ENCODE data around the gene GH1. TPM values are rescaled to one million over a fixed set of nuclear protein-coding genes. Genes with fewer than 3 reads are reported as not detected.

The GH1 gene
- total and polyA plus RNA-seq, 5 donors from 2014 or later: 0.50 TPM; not detected in 4

DNA sequence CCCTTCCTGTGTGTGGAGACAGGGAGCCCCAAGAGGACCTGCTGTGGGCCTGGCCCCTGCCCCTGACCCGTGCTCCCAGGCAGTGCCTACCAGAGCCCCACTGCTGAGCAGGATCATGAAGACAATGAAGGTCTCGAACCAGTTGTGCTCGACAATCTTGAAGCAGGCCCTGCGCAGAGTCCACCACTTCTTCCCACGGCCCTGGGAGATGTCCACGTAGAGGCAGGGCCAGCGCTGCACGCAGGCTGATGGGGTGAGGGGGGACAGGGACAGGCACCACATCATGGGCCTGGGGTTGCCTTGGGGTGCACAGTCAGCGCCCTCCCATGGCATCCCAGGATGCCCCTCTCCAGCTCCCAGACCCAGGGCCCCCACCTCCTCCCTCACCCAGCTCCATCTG is 29.9 kb upstream of the GH1 start:
- Mint-ChIP-seq H3K4me3 (no peak overlapping the region), H3K4me1 (peaks cover 0 to 24% (median 5%) of the 10 kb centered on the region in 4 donors), H3K27ac (no peak overlapping the region), H3K36me3 (no peaks in the 10 kb centered on the region), H3K27me3 (no peaks in the 10 kb centered on the region), H3K9me3 (no peaks in the 10 kb centered on the region)
- ATAC-seq (ENCODE audit: low read depth in 2 of 2) (no peak), DNase-seq (no peak)
- peaks cover 17% of the 10 kb centered on the region for H3K4me1 ChIP-seq (ENCODE audit: control insufficient read depth, insufficient read depth, low read length, poor library complexity, severe bottlenecking)
- no peaks in the 10 kb centered on the region for H3K27me3 ChIP-seq (ENCODE audit: control insufficient read depth, insufficient read depth, low read length)
- H3K9me3 ChIP-seq (ENCODE audit: control insufficient read depth in 2 of 2, low read length in 2 of 2): no peaks in the 10 kb centered on the region
- H3K27ac ChIP-seq (ENCODE audit: insufficient read depth, low read length, poor library complexity, severe bottlenecking): no peak overlapping the region
- H3K36me3 ChIP-seq (ENCODE audit: control insufficient read depth, insufficient read depth, low read length): no peaks in the 10 kb centered on the region
- H3K4me3 ChIP-seq (ENCODE audit: low read depth, low read length): no peak overlapping the region

DNA sequence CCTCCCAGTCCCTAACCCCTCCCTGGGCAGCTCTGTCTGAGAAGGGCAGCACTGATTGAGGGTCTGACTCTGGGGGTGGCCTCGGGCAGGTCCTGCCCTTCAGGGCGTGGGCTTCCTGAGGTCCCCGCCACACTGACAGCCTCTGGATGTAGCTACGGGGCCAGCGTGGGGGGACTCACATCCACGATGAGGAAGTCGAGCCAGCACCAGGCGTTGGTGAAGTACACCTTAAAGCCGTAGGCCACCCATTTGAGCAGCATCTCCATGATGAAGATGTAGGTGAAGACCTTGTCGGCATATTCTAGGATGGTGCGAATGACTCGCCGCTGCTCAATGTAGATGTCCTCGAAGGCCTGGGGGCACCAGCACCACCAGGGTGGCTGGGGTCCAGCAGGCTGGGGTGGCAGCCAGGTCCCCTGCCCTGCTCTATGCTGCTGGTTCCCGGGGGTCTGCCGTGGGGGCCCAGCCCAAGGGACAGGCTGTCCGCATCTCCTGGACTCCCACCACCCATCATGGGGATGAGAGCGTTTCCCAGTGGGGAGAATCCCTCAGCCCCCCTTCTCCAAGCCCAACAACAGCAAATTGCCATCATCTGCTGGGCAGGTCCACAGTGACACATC is 29.2 kb upstream of the GH1 start:
- ATAC-seq (ENCODE audit: low read depth in 2 of 2) (no peak), DNase-seq (no peak)
- Mint-ChIP-seq H3K27ac (no peak overlapping the region), H3K27me3 (no peaks in the 10 kb centered on the region), H3K4me3 (no peak overlapping the region), H3K4me1 (peaks cover 0 to 24% (median 5%) of the 10 kb centered on the region in 4 donors), H3K36me3 (no peaks in the 10 kb centered on the region), H3K9me3 (no peaks in the 10 kb centered on the region)
- Histone ChIP-seq H3K4me1 (ENCODE audit: control insufficient read depth, insufficient read depth, low read length, poor library complexity, severe bottlenecking) (peaks cover 15% of the 10 kb centered on the region), H3K27me3 (ENCODE audit: control insufficient read depth, insufficient read depth, low read length) (no peaks in the 10 kb centered on the region), H3K4me3 (ENCODE audit: low read depth, low read length) (no peak overlapping the region), H3K27ac (ENCODE audit: insufficient read depth, low read length, poor library complexity, severe bottlenecking) (no peak overlapping the region), H3K9me3 (ENCODE audit: control insufficient read depth in 2 of 2, low read length in 2 of 2) (no peaks in the 10 kb centered on the region), H3K36me3 (ENCODE audit: control insufficient read depth, insufficient read depth, low read length) (no peaks in the 10 kb centered on the region)

DNA sequence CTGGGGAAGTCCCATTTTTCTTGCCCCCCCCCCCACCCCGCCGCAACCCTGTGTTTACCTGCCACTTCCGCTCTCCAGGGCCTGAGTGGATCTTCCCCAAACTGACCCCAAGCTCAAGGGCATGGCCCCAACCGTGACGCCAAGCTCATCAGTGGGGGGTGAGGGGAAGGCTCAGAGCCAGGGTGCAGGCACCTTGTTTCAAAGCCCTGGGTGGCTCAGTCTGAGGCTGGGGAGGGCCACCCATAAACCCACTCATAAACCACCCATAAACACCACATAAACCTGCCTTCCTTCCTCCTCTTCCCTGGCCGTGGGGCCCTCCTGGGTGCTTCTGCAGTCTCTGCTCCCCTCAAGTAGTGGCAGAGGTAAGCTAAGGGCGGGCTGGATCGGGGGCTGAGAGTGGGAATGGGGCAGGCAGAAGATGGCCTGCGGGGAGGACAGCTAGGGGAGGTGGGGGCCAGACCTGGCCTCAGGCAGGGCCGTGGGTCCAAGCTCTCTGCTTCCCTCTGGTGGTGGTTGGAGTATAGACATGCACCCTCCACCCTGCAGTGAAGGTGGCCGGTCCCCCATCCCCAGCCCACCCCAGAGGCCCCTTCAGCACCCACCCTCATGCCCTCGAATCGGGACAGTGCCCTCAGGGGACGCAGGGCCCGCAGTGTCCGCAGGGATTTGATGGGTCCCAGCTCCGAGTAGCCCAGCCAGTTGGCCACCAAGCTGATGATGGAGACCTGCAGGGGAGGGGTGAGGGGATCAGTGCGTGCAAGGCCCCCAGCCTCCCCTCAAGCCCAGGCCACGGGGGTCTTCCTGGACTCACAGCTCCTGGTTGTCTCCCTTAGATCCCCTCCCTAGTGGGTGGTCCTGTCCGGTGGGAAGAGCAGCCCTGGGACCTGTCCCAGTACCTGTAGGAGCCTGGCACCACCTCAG is 28.1 kb upstream of the GH1 start:
- Mint-ChIP-seq H3K4me3 (peak overlapping the region in 3 of 4 donors; percentile 58 to 72 (median 65)), H3K9me3 (no peaks in the 10 kb centered on the region), H3K4me1 (peaks cover 0 to 19% (median 5%) of the 10 kb centered on the region in 4 donors), H3K27ac (no peak overlapping the region), H3K36me3 (no peaks in the 10 kb centered on the region), H3K27me3 (no peaks in the 10 kb centered on the region)
- no peaks in the 10 kb centered on the region for H3K36me3 ChIP-seq (ENCODE audit: control insufficient read depth, insufficient read depth, low read length)
- peak; percentile 35 to 62 (median 58) for DNase-seq
- no peak overlapping the region for H3K4me3 ChIP-seq (ENCODE audit: low read depth, low read length)
- H3K4me1 ChIP-seq (ENCODE audit: control insufficient read depth, insufficient read depth, low read length, poor library complexity, severe bottlenecking): peaks cover 15% of the 10 kb centered on the region
- no peaks in the 10 kb centered on the region for H3K9me3 ChIP-seq (ENCODE audit: control insufficient read depth in 2 of 2, low read length in 2 of 2)
- ATAC-seq (ENCODE audit: low read depth in 2 of 2): peak; percentile 71 to 77
- no peaks in the 10 kb centered on the region for H3K27me3 ChIP-seq (ENCODE audit: control insufficient read depth, insufficient read depth, low read length)
- no peak overlapping the region for H3K27ac ChIP-seq (ENCODE audit: insufficient read depth, low read length, poor library complexity, severe bottlenecking)

DNA sequence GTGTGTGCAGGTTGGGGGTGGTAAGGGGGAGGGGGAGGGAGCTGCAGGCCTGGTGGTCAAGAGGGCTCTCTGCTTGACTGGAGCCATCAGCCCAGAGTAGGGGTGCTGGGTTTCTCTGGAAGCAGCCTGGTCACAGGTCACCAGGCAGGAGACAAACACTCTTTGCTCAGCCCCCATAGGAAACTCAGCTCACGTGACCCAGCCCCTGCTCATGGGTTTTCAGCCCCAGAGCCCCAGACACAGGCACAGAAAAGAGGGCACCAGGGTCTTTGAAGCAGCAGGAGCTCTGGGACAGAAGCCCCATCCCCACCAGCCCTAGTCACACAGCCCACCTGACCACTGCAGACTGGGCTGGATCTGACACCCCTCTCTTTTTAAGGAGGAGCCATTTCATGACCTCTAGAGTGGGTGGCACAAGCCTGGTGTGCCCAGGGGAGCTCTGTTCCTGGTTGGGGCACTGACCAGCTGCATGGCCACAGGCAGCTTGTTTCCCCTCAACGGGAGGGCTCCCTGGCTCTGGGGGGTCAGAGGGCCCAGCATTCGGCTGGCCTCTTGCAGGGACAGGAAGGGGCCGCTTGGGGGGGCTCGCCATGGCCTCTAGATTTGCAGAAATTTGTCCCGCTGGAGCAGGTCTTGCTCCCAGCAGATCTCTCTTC is 27.3 kb upstream of the GH1 start:
- Mint-ChIP-seq H3K27ac (no peak overlapping the region), H3K4me3 (no peak overlapping the region), H3K36me3 (no peaks in the 10 kb centered on the region), H3K27me3 (no peaks in the 10 kb centered on the region), H3K4me1 (peaks cover 0 to 19% (median 5%) of the 10 kb centered on the region in 4 donors), H3K9me3 (no peaks in the 10 kb centered on the region)
- ATAC-seq (ENCODE audit: low read depth in 2 of 2) (no peak), DNase-seq (no peak)
- Histone ChIP-seq H3K4me3 (ENCODE audit: low read depth, low read length) (no peak overlapping the region), H3K27me3 (ENCODE audit: control insufficient read depth, insufficient read depth, low read length) (no peaks in the 10 kb centered on the region), H3K9me3 (ENCODE audit: control insufficient read depth in 2 of 2, low read length in 2 of 2) (no peaks in the 10 kb centered on the region), H3K36me3 (ENCODE audit: control insufficient read depth, insufficient read depth, low read length) (no peaks in the 10 kb centered on the region), H3K27ac (ENCODE audit: insufficient read depth, low read length, poor library complexity, severe bottlenecking) (no peak overlapping the region), H3K4me1 (ENCODE audit: control insufficient read depth, insufficient read depth, low read length, poor library complexity, severe bottlenecking) (peaks cover 15% of the 10 kb centered on the region)

DNA sequence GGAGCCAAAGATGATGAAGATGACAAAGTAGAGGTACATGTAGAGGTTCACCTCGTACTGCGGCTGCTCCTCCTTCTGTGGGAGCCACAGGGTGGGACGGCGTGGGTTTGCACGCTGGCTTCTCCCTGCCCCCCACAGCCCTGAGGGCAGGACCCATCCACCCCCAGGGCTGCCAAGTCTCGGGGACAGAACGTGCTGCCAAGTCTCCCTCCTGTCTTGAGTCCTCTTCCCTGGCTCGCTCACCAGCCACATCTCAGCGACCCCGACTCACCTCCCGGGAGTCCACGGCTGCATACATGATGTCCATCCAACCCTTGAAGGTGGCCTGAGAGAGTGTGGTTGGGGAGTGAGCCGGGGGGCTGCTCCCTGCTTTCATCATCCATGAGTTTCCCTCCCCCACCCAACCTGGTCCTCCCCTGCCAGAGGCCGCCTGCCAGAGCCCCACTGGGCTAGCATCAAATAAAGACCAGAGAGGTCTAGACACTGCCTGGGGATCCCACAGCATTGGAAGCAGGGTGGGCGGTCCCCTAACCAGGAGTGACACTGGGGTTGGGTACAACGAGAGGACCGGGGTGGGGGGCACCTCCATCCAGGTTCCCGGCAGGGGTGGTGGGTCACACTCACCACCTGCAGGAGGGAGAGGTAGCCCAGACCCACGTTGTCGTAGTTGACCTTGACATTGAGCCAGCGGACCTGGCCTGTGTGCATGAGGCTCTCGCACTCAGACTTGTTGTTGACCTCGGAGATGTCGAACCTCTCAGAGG is 26.3 kb upstream of the GH1 start:
- no peaks in the 10 kb centered on the region for H3K27me3 Mint-ChIP-seq
- H3K27ac ChIP-seq (ENCODE audit: insufficient read depth, low read length, poor library complexity, severe bottlenecking): no peak overlapping the region
- ATAC-seq (ENCODE audit: low read depth in 2 of 2) (no peak), DNase-seq (no peak)
- no peaks in the 10 kb centered on the region for H3K9me3 ChIP-seq (ENCODE audit: control insufficient read depth in 2 of 2, low read length in 2 of 2)
- H3K27me3 ChIP-seq (ENCODE audit: control insufficient read depth, insufficient read depth, low read length): no peaks in the 10 kb centered on the region
- H3K4me3 ChIP-seq (ENCODE audit: low read depth, low read length): no peak overlapping the region
- H3K4me1 ChIP-seq (ENCODE audit: control insufficient read depth, insufficient read depth, low read length, poor library complexity, severe bottlenecking): peaks cover 15% of the 10 kb centered on the region
- H3K4me3 Mint-ChIP-seq: peak overlapping the region in 2 of 4 donors; percentile 29 to 35
- H3K36me3 Mint-ChIP-seq: no peaks in the 10 kb centered on the region
- no peaks in the 10 kb centered on the region for H3K9me3 Mint-ChIP-seq
- H3K36me3 ChIP-seq (ENCODE audit: control insufficient read depth, insufficient read depth, low read length): no peaks in the 10 kb centered on the region
- H3K27ac Mint-ChIP-seq: no peak overlapping the region
- peaks cover 0 to 19% (median 5%) of the 10 kb centered on the region in 4 donors for H3K4me1 Mint-ChIP-seq

DNA sequence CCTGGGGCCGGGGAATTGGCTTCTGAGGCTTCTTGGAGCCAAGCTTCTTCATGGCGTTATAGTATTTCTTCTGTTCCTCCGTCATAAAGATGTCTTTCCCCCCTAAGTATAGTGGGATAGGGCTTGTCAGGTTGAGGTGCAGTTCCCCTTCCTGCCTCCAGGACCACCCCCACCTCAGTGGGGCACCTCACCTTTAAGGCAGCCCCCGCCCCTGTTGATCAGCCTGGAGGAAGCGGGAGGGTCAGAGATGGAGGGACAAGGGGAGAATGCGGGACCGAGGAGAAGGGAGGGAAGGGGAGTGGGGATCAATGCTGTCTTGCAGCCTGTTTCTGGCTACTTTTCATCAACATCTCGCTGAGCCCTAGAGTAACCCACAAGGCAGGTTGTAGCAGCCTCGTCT is 25.1 kb upstream of the GH1 start:
- H3K4me3 Mint-ChIP-seq: no peak overlapping the region
- no peak overlapping the region for H3K27ac Mint-ChIP-seq
- H3K27me3 Mint-ChIP-seq: no peaks in the 10 kb centered on the region

DNA sequence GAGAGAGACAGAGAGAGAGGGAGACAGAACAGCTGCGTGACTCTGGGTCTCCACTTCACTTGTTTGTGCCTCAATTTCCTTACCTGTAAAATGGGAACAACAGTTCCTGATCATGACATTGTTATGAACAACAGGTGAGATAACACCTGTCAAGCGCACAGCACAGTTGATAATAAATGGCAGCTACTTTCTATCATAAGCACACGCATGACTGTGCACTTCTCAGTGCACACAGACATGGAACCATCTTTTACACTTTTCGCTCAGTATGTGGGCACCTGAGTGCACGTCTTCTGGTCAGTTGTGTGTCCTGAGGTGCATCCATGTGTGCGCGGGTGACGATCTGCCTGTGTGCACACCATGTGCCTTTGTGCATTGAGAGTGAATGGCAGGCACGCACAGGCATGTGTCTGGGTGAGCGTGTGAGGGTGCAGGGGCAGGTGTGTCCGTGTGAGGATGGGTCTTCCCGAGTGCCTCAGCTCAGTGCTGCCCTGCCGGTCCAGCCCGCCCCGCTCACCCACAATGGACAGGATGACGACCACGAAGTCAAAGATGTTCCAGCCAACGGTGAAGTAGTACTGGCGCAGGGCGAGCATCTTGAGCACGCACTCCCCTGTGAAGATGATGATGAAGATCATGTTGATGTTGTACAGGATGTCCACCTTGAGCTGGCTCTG is 23.8 kb upstream of the GH1 start:
- DNase-seq: no peak
- H3K27ac ChIP-seq (ENCODE audit: insufficient read depth, low read length, poor library complexity, severe bottlenecking): no peak overlapping the region
- Mint-ChIP-seq H3K4me1 (peaks cover 0 to 27% (median 8%) of the 10 kb centered on the region in 4 donors), H3K9me3 (no peaks in the 10 kb centered on the region), H3K27me3 (no peaks in the 10 kb centered on the region), H3K4me3 (no peak overlapping the region), H3K27ac (peak overlapping the region in 1 of 3 donors; percentile 65), H3K36me3 (no peaks in the 10 kb centered on the region)
- H3K9me3 ChIP-seq (ENCODE audit: control insufficient read depth in 2 of 2, low read length in 2 of 2): no peaks in the 10 kb centered on the region
- no peak for ATAC-seq (ENCODE audit: low read depth in 2 of 2)
- no peaks in the 10 kb centered on the region for H3K36me3 ChIP-seq (ENCODE audit: control insufficient read depth, insufficient read depth, low read length)
- H3K4me1 ChIP-seq (ENCODE audit: control insufficient read depth, insufficient read depth, low read length, poor library complexity, severe bottlenecking): peaks cover 15% of the 10 kb centered on the region
- H3K4me3 ChIP-seq (ENCODE audit: low read depth, low read length): no peak overlapping the region
- no peaks in the 10 kb centered on the region for H3K27me3 ChIP-seq (ENCODE audit: control insufficient read depth, insufficient read depth, low read length)

More for the DNA sequence above, 25.1 kb upstream of the GH1 start:
- ATAC-seq (ENCODE audit: low read depth in 2 of 2) (no peak), DNase-seq (no peak)
- Histone ChIP-seq H3K36me3 (ENCODE audit: control insufficient read depth, insufficient read depth, low read length) (no peaks in the 10 kb centered on the region), H3K27me3 (ENCODE audit: control insufficient read depth, insufficient read depth, low read length) (no peaks in the 10 kb centered on the region), H3K9me3 (ENCODE audit: control insufficient read depth in 2 of 2, low read length in 2 of 2) (no peaks in the 10 kb centered on the region), H3K4me3 (ENCODE audit: low read depth, low read length) (no peak overlapping the region), H3K4me1 (ENCODE audit: control insufficient read depth, insufficient read depth, low read length, poor library complexity, severe bottlenecking) (peaks cover 15% of the 10 kb centered on the region), H3K27ac (ENCODE audit: insufficient read depth, low read length, poor library complexity, severe bottlenecking) (no peak overlapping the region)
- Mint-ChIP-seq H3K9me3 (no peaks in the 10 kb centered on the region), H3K4me1 (peaks cover 0 to 25% (median 7%) of the 10 kb centered on the region in 4 donors), H3K36me3 (no peaks in the 10 kb centered on the region)

Measured in CD4-positive, CD25-positive, alpha-beta regulatory T cell (primary cell).